Liver (tissue), 9 donors: Measurements from ENCODE around the gene GTF3C5. TPM values are rescaled to one million over a fixed set of nuclear protein-coding genes. Genes with fewer than 3 reads are reported as not detected.

Experiments used
- DNase-seq: peaks from one replicate; pipeline ENCODE4 v3.0.0-alpha.2; 2017; ENCODE audit warnings: low spot score
- H3K27ac ChIP-seq, 2 donors: one replicate each; pipeline ENCODE4 v1.7.0; 2013; ENCODE audit warnings: inconsistent platforms in 2 of 2, low read length in 2 of 2, control low read depth in 1 of 2, low read depth in 1 of 2, mild to moderate bottlenecking in 1 of 2
- H3K27me3 ChIP-seq, 4 donors: one replicate each; pipeline versions ENCODE4 v1.6.1 to v1.7.0; 2013; ENCODE audit warnings: low read length in 3 of 4, inconsistent platforms in 1 of 4, mild to moderate bottlenecking in 1 of 4, moderate library complexity in 1 of 4; ENCODE audit not compliant: control insufficient read depth in 4 of 4, insufficient read depth in 4 of 4
- H3K36me3 ChIP-seq, 4 donors: one replicate each; pipeline versions ENCODE4 v1.6.1 to v1.7.0; 2013; ENCODE audit warnings: low read length in 3 of 4, mild to moderate bottlenecking in 3 of 4, low read depth in 1 of 4, moderate library complexity in 1 of 4; ENCODE audit not compliant: control insufficient read depth in 4 of 4, insufficient read depth in 3 of 4
- H3K4me1 ChIP-seq, 4 donors: one replicate each; pipeline versions ENCODE4 v1.6.1 to v1.7.0; 2013; ENCODE audit warnings: low read length in 3 of 4, mild to moderate bottlenecking in 3 of 4, moderate library complexity in 1 of 4; ENCODE audit not compliant: control insufficient read depth in 4 of 4, insufficient read depth in 4 of 4
- H3K4me3 ChIP-seq, 3 donors: one replicate each; pipeline versions ENCODE4 v1.6.1 to v1.7.0; 2013; ENCODE audit warnings: low read length in 3 of 3, control low read depth in 1 of 3, low read depth in 1 of 3, mild to moderate bottlenecking in 1 of 3
- H3K9ac ChIP-seq, 2 donors: one replicate each; pipeline ENCODE4 v1.7.0; 2013; ENCODE audit warnings: low read length in 2 of 2, mild to moderate bottlenecking in 2 of 2, moderate library complexity in 2 of 2, control low read depth in 1 of 2, low read depth in 1 of 2
- H3K9me3 ChIP-seq, 4 donors: one replicate each; pipeline versions ENCODE4 v1.6.1 to v1.7.0; 2013; ENCODE audit warnings: low read length in 3 of 4; ENCODE audit not compliant: control insufficient read depth in 4 of 4
- CTCF ChIP-seq: fragments of 150-350 bp; IDR thresholded peaks from 2 replicates; pipeline ENCODE4 v1.5.1; 2017; ENCODE audit warnings: improper control_type of control experiment, low read depth, low read length; ENCODE audit not compliant: missing input control
- EGR1 ChIP-seq, 2 donors: IDR thresholded peaks; 2 replicates each; pipeline ENCODE4 v1.6.1; 2016 to 2018; ENCODE audit warnings: antibody characterized with exemption in 2 of 2, low read depth in 2 of 2
- FOXA1 ChIP-seq: IDR thresholded peaks from 2 replicates; pipeline ENCODE4 v1.6.1; 2016; ENCODE audit warnings: antibody characterized with exemption
- FOXA2 ChIP-seq: IDR thresholded peaks from 2 replicates; pipeline ENCODE4 v1.6.1; 2016; ENCODE audit warnings: antibody characterized with exemption
- GABPA ChIP-seq, 2 donors: IDR thresholded peaks in 1 of 2; conservative IDR thresholded peaks in 1 of 2; 2 replicates each; pipeline ENCODE4 v1.6.1; 2016; ENCODE audit warnings: antibody characterized with exemption in 2 of 2, mild to moderate bottlenecking in 1 of 2, moderate library complexity in 1 of 2
- HNF4A ChIP-seq, 2 donors: conservative IDR thresholded peaks; 2 replicates each; pipeline ENCODE4 v1.6.1; 2016; ENCODE audit warnings: antibody characterized with exemption in 2 of 2, mild to moderate bottlenecking in 2 of 2
- HNF4G ChIP-seq: IDR thresholded peaks from 2 replicates; pipeline ENCODE4 v1.6.1; 2016; ENCODE audit warnings: antibody characterized with exemption
- MAX ChIP-seq: IDR thresholded peaks from 2 replicates; pipeline ENCODE4 v1.6.1; 2016; ENCODE audit warnings: antibody characterized with exemption
- NR2F2 ChIP-seq: IDR thresholded peaks from 2 replicates; pipeline ENCODE4 v1.6.1; 2016; ENCODE audit warnings: antibody characterized with exemption
- RAD21 ChIP-seq, 2 donors: IDR thresholded peaks; 2 replicates each; pipeline ENCODE4 v1.6.1; 2016; ENCODE audit warnings: antibody characterized with exemption in 2 of 2, mild to moderate bottlenecking in 2 of 2
- REST ChIP-seq: IDR thresholded peaks from 2 replicates; pipeline ENCODE4 v1.6.1; 2016; ENCODE audit warnings: antibody characterized with exemption, mild to moderate bottlenecking
- RXRA ChIP-seq, 2 donors: IDR thresholded peaks; 2 replicates each; pipeline ENCODE4 v1.6.1; 2017 to 2018; ENCODE audit warnings: antibody characterized with exemption in 2 of 2, mild to moderate bottlenecking in 1 of 2
- SP1 ChIP-seq: IDR thresholded peaks from 2 replicates; pipeline ENCODE4 v1.6.1; 2018; ENCODE audit warnings: antibody characterized with exemption, mild to moderate bottlenecking
- TAF1 ChIP-seq: conservative IDR thresholded peaks from 2 replicates; pipeline ENCODE4 v1.6.1; 2016; ENCODE audit warnings: antibody characterized with exemption, mild to moderate bottlenecking
- YY1 ChIP-seq: IDR thresholded peaks from 2 replicates; pipeline ENCODE4 v1.6.1; 2016; ENCODE audit warnings: antibody characterized with exemption, mild to moderate bottlenecking
- ZBTB33 ChIP-seq: IDR thresholded peaks from 2 replicates; pipeline ENCODE4 v1.6.1; 2016; ENCODE audit warnings: antibody characterized with exemption
- WGBS: extraction: QIAGEN DNeasy Blood & Tissue Kit; methylation state at CpG from one replicate; pipeline ENCODE4 v1.1.7; 2013; 5-methylcytosine and 5-hydroxymethylcytosine counted together
- polyA plus RNA-seq, 2 donors: library from polyadenylated mRNA; stranded (reverse) in 1 of 2; unstranded in 1 of 2; fragments of 200-250 nt in 1 of 2; fragments of >200 nt in 1 of 2; fragmentation: Nextera tagmentation in 1 of 2; extraction: Ambion mirVana in 1 of 2; gene quantifications; one replicate each; pipeline versions ENCODE4 v1.2.1 to v1.2.3, GENCODE V29; 2013 to 2015
- total RNA-seq, 2 donors: library from RNA; depleted of rRNA; stranded (reverse); fragments of >200 nt; gene quantifications; one replicate each; pipeline ENCODE4 v1.2.3, GENCODE V29; 2014
- TF ChIP-seq, protein P1 (sequence below): IDR thresholded peaks from 2 replicates; pipeline ENCODE4 v1.6.1; 2016; ENCODE audit warnings: antibody characterized with exemption
- donor health status: healthy.
- donor health status: healthy.
- donor health status: healthy.
- donor health status: healthy.
- donor health status: healthy.

The GTF3C5 gene
- total and polyA plus RNA-seq, 4 donors, result 13.2 to 26.2 (median 18.2) TPM

GRCh38 chr9:133064241-133065069 lies 33.7 kb downstream of the GTF3C5 start:
- Histone ChIP-seq H3K36me3 (no peaks in the 10 kb centered on the region), H3K4me1 (no peaks in the 10 kb centered on the region), H3K9ac (no peak overlapping the region), H3K27me3 (no peaks in the 10 kb centered on the region), H3K4me3 (no peak overlapping the region), H3K9me3 (no peaks in the 10 kb centered on the region), H3K27ac (no peak overlapping the region)
- 97% methylated on average over 30 of the region's 30 CpGs for WGBS
- no peak for TF ChIP-seq EGR1 (IDR thresholded peaks at IDR 0.05; ENCODE audit: low read depth in 2 of 2)
- DNase-seq, result no peak

GRCh38 chr9:133065070-133065388 lies 34.2 kb downstream of the GTF3C5 start:
- H3K27me3 ChIP-seq, result no peaks in the 10 kb centered on the region
- TF ChIP-seq FOXA2 (no peak), NR2F2 (no peak), EGR1 (IDR thresholded peaks at IDR 0.05; ENCODE audit: low read depth in 2 of 2) (no peak), CTCF (no peak), FOXA1 (no peak), GABPA (IDR thresholded peaks at IDR 0.05 in 1 of 2, conservative IDR thresholded peaks at IDR 0.05 in 1 of 2) (no peak), REST (no peak), ZBTB33 (no peak), HNF4G (no peak), RXRA (IDR thresholded peaks at IDR 0.05) (no peak), RAD21 (IDR thresholded peaks at IDR 0.05) (no peak), SP1 (no peak), YY1 (no peak), MAX (no peak), HNF4A (conservative IDR thresholded peaks at IDR 0.05) (no peak), TAF1 (no peak)
- TF ChIP-seq, protein P1, sequence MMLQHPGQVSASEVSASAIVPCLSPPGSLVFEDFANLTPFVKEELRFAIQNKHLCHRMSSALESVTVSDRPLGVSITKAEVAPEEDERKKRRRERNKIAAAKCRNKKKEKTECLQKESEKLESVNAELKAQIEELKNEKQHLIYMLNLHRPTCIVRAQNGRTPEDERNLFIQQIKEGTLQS, result no peak
- 97% methylated on average over 17 of the region's 17 CpGs for WGBS
- no peaks in the 10 kb centered on the region for H3K36me3 ChIP-seq
- no peak overlapping the region for H3K27ac ChIP-seq
- no peaks in the 10 kb centered on the region for H3K4me1 ChIP-seq
- DNase-seq, result no peak
- H3K9me3 ChIP-seq, result no peaks in the 10 kb centered on the region
- H3K4me3 ChIP-seq, result no peak overlapping the region
- no peak overlapping the region for H3K9ac ChIP-seq
